Neutrophil (primary cell): ENCODE measurements around the gene ARMH2.

ENCODE experiments used
- H3K27ac ChIP-seq: fragments of 200-600 bp; sonication (generic); 2 replicates; pipeline ENCODE4 v1.5.1; 2016; ENCODE audit warnings: mild to moderate bottlenecking, moderate library complexity
- H3K27me3 ChIP-seq: fragments of 200-600 bp; sonication (generic); 2 replicates; pipeline ENCODE4 v1.6.0; 2016; ENCODE audit warnings: mild to moderate bottlenecking
- H3K36me3 ChIP-seq: fragments of 200-600 bp; sonication (generic); 2 replicates; pipeline ENCODE4 v1.5.1; 2017
- H3K4me1 ChIP-seq, 2 experiments: fragments of 200-600 bp in 1 of 2; sonication (generic) in 1 of 2; 1 replicate in 1 of 2; 2 replicates in 1 of 2; pipeline versions ENCODE4 v1.5.1 to v1.6.1; 2013 to 2016; ENCODE audit warnings: low read depth in 1 of 2, low read length in 1 of 2, mild to moderate bottlenecking in 1 of 2, moderate library complexity in 1 of 2; ENCODE audit not compliant: control insufficient read depth in 1 of 2, insufficient read depth in 1 of 2
- H3K4me3 ChIP-seq, 2 experiments: fragments of 200-600 bp in 1 of 2; sonication (generic) in 1 of 2; 1 replicate in 1 of 2; 2 replicates in 1 of 2; pipeline ENCODE4 v1.5.1; 2013 to 2016; ENCODE audit warnings: low read depth in 1 of 2, low read length in 1 of 2, mild to moderate bottlenecking in 1 of 2, moderate library complexity in 1 of 2
- H3K9me3 ChIP-seq: fragments of 200-600 bp; sonication (generic); 2 replicates; pipeline ENCODE4 v1.5.1; 2016
- CTCF ChIP-seq: fragments of 200-600 bp; sonication (generic); IDR thresholded peaks from 2 replicates; pipeline ENCODE4 v1.5.1; 2016; ENCODE audit warnings: antibody characterized with exemption

The ARMH2 gene

GRCh38 chr6:24749297-24749696 is 49.4 kb downstream of the ARMH2 start:
- H3K4me1 ChIP-seq = peaks cover 11 to 13% of the 10 kb centered on the region in 2 experiments
- H3K27ac ChIP-seq = peak overlapping the region; percentile 88
- no peaks in the 10 kb centered on the region for H3K9me3 ChIP-seq
- no peaks in the 10 kb centered on the region for H3K36me3 ChIP-seq
- no peak for TF ChIP-seq CTCF
- H3K4me3 ChIP-seq = no peak overlapping the region
- no peaks in the 10 kb centered on the region for H3K27me3 ChIP-seq
